Nephron progenitor cell (in vitro differentiated cells): Measurements from ENCODE around the gene THSD4.

ENCODE experiments used
- DNase-seq: peaks from one replicate; pipeline ENCODE4 v3.0.0; 2021
- H3K27ac Mint-ChIP-seq: 2 replicates; pipeline ENCODE4 v1.8.0; 2021; ENCODE audit warnings: mild to moderate bottlenecking, moderate library complexity, mixed read lengths
- H3K27me3 Mint-ChIP-seq: 2 replicates; pipeline ENCODE4 v1.8.0; 2021; ENCODE audit warnings: mild to moderate bottlenecking, low read depth, mixed read lengths; ENCODE audit not compliant: poor library complexity
- H3K36me3 Mint-ChIP-seq: 2 replicates; pipeline ENCODE4 v1.8.0; 2021; ENCODE audit warnings: low read depth, mixed read lengths
- H3K4me1 Mint-ChIP-seq: 2 replicates; pipeline ENCODE4 v1.8.0; 2021; ENCODE audit warnings: mixed read lengths
- H3K4me3 Mint-ChIP-seq: 2 replicates; pipeline ENCODE4 v1.8.0; 2021; ENCODE audit warnings: mild to moderate bottlenecking, moderate library complexity, mixed read lengths
- H3K9me3 Mint-ChIP-seq: 2 replicates; pipeline ENCODE4 v1.8.0; 2021; ENCODE audit warnings: mild to moderate bottlenecking, moderate library complexity, mixed read lengths
- TF ChIP-seq, protein P1 (sequence below): fragments of 200-600 bp; sonication (generic); IDR thresholded peaks from 2 replicates; pipeline ENCODE4 v1.5.0; 2021; ENCODE audit warnings: antibody characterized with exemption

Gene THSD4

DNA sequence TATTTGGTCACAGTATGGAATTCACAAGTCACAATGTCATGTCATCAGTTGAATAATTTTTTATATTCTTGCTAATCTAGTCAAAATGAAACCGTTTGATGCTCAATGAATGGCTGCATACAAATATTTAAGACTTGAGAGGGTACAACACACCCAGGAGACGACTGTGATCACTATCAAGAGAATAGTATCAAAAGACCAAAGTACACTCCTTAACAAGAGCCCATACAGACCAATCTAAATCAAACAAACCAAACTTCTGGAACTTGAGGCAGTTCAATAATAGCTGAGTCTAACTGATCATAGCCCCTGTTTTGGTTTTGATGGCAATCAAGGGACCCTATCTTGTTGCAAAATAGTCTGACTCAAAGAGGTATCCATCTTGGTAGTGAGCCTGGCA, 265.1 kb downstream of the THSD4 start:
- no peak for DNase-seq
- H3K4me3 Mint-ChIP-seq = no peak overlapping the region
- H3K4me1 Mint-ChIP-seq = peaks cover 8% of the 10 kb centered on the region
- TF ChIP-seq, protein P1, sequence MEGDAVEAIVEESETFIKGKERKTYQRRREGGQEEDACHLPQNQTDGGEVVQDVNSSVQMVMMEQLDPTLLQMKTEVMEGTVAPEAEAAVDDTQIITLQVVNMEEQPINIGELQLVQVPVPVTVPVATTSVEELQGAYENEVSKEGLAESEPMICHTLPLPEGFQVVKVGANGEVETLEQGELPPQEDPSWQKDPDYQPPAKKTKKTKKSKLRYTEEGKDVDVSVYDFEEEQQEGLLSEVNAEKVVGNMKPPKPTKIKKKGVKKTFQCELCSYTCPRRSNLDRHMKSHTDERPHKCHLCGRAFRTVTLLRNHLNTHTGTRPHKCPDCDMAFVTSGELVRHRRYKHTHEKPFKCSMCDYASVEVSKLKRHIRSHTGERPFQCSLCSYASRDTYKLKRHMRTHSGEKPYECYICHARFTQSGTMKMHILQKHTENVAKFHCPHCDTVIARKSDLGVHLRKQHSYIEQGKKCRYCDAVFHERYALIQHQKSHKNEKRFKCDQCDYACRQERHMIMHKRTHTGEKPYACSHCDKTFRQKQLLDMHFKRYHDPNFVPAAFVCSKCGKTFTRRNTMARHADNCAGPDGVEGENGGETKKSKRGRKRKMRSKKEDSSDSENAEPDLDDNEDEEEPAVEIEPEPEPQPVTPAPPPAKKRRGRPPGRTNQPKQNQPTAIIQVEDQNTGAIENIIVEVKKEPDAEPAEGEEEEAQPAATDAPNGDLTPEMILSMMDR = no peak
- H3K27ac Mint-ChIP-seq = no peak overlapping the region
- peaks cover 3% of the 10 kb centered on the region for H3K27me3 Mint-ChIP-seq
- peaks cover 5% of the 10 kb centered on the region for H3K9me3 Mint-ChIP-seq
- peaks cover 8% of the 10 kb centered on the region for H3K36me3 Mint-ChIP-seq

DNA sequence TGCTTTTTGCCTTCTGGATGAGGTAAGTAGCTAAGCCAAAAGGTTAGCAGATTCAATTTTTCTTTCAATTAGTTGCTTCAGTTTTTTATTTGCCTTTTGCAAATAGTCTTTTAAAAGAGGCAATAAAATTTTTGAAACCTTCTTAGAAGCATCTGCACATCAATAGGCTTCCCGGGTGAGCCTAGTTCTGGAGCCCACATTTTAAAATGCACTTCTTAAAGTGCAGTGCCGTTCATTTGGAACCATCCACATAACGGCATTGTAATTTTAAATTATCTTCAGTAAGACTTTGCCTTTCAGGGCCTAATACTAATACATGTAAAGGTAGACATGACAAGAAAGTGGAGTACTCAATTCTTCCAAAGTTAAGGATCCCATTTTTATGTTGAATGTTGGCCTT, 269.2 kb downstream of the THSD4 start:
- H3K9me3 Mint-ChIP-seq = peaks cover 17% of the 10 kb centered on the region
- H3K4me3 Mint-ChIP-seq = no peak overlapping the region
- no peaks in the 10 kb centered on the region for H3K27me3 Mint-ChIP-seq
- peaks cover 11% of the 10 kb centered on the region for H3K36me3 Mint-ChIP-seq
- H3K4me1 Mint-ChIP-seq = peaks cover 45% of the 10 kb centered on the region
- TF ChIP-seq, protein P1 = no peak
- no peak for DNase-seq
- H3K27ac Mint-ChIP-seq = no peak overlapping the region

DNA sequence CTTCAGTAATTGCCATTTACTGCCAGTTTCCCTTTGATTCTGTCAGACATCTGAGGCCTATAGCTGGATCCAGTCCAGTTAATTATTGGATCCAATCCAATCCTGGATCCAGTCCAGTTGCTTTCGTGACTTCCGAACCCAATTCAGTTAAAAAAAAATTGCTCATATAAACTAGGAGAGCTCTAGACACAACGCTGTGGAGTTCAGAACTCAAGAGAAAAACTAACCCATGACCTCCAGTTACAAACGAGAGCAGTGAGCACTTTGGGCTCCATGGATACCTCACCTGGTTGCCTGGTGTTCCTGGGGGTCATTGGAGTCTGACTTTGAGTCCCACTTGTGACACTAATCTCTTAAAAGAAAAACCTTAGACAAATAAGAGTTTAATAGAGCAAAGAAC, 269.8 kb downstream of the THSD4 start:
- DNase-seq = no peak
- Mint-ChIP-seq H3K27ac (peak overlapping the region; percentile 10), H3K27me3 (no peaks in the 10 kb centered on the region), H3K4me3 (no peak overlapping the region), H3K9me3 (peaks cover 17% of the 10 kb centered on the region), H3K4me1 (peaks cover 45% of the 10 kb centered on the region), H3K36me3 (peaks cover 11% of the 10 kb centered on the region)
- TF ChIP-seq, protein P1 = no peak

DNA sequence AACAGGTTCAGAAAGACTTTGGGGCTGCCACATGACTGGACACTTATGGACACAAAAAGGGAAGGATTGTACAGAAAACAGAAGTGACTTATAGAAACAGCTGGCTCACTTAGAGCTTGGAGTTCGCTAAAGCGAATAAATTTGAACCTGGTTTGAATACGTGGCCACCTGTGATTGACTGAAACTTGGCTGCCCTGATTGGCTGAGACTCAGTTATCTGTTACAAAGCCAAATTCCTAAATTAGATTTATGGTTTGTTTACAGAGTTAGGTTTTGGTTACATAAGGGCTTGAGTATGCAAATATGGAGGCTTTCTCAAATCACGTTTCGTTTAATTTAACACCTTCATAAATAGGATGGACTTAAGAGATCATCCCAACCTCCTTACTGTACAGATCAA, 270.2 kb downstream of the THSD4 start:
- peaks cover 11% of the 10 kb centered on the region for H3K36me3 Mint-ChIP-seq
- H3K4me3 Mint-ChIP-seq = no peak overlapping the region
- peak overlapping the region; percentile 10 for H3K27ac Mint-ChIP-seq
- H3K27me3 Mint-ChIP-seq = no peaks in the 10 kb centered on the region
- H3K9me3 Mint-ChIP-seq = peaks cover 17% of the 10 kb centered on the region
- TF ChIP-seq, protein P1 = no peak
- H3K4me1 Mint-ChIP-seq = peaks cover 48% of the 10 kb centered on the region
- DNase-seq = no peak

DNA sequence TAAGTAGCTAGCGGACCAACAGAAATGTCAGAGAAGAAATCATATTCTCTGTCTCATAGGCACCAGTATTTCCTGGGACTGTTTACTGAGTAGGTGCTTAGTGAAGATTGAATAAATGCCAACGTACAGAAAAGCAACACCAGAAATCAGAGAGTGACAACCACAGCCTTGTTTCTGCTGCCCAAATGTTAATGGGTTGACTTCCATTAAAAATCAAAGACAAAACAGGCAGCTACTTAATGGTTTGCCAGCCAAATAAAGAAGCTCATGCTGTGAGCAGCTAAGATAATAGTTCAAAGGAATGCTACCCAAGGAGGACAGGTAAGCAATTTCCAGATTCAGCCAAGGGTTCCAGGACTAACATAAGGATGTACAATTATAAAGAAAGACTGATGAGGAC, 270.7 kb downstream of the THSD4 start:
- Mint-ChIP-seq H3K4me1 (peaks cover 51% of the 10 kb centered on the region), H3K36me3 (peaks cover 11% of the 10 kb centered on the region), H3K9me3 (peaks cover 17% of the 10 kb centered on the region), H3K27me3 (no peaks in the 10 kb centered on the region), H3K27ac (no peak overlapping the region), H3K4me3 (no peak overlapping the region)
- no peak for DNase-seq
- TF ChIP-seq, protein P1 = no peak

DNA sequence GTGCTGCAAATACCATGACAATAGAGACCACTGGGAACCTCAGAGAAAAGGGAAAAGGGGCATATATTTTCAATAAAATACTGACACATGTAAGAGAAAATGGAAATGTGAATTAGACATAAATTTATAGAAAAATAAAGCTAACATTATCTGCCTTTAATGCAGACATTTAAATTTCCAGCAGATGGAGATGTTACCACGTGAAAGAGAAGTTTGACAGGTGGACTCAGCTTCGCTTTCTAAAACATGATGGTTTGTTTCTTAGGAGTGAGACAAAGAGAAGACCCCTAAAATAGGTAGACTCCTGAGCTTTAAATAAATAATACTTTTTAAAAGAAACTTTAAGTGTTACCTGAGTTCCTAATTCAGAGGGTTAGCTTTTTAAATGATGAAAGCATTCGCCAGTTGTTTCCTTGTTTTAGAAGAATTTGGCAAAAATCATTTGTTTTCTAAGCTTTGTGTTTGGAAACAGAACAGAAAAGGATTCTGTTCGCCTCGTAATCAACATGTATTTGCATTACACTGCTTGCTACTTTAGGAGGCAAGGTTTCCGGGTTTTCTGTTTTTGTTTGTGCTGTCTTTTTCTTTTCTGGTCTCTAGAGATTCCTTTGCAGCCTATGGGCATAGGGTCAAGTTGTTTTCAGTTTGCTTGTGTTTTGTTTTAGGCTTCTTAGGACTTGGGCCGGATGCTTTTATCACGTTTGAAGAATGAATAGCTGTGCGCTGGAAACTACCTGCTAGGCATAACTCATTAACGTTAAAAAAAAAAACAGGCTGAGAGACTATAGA, 271.4 kb downstream of the THSD4 start:
- peaks cover 11% of the 10 kb centered on the region for H3K36me3 Mint-ChIP-seq
- H3K27me3 Mint-ChIP-seq = no peaks in the 10 kb centered on the region
- H3K27ac Mint-ChIP-seq = peak overlapping the region; percentile 60

More for the DNA sequence above, 271.4 kb downstream of the THSD4 start:
- DNase-seq = no peak
- TF ChIP-seq, protein P1 = peak; percentile 50
- peaks cover 17% of the 10 kb centered on the region for H3K9me3 Mint-ChIP-seq
- H3K4me3 Mint-ChIP-seq = peak overlapping the region; percentile 31
- peaks cover 58% of the 10 kb centered on the region for H3K4me1 Mint-ChIP-seq
